Esophagus squamous epithelium (tissue), 5 donors: Measurements from ENCODE around the gene BLVRB. TPM values are rescaled to one million over a fixed set of nuclear protein-coding genes. Genes with fewer than 3 reads are reported as not detected.
A peak's percentile ranks its signal among the peaks of the same experiment; 100 is the strongest.
"Not testable (repeated sequence)": the region's sequence is repeated elsewhere in the genome, so short reads cannot be mapped to it uniquely, and the experiment has no call there.

Source experiments
- DNase-seq: peaks from one replicate; lab custom pipeline; 2025; lab: John Stamatoyannopoulos, UW
- H3K27ac ChIP-seq, 4 donors: fragments of 200-600 bp; sonication (generic); one replicate each; pipeline ENCODE4 v1.5.1; 2016 to 2019; ENCODE audit warnings: mild to moderate bottlenecking in 1 of 4
- H3K27me3 ChIP-seq, 4 donors: fragments of 200-600 bp; sonication (generic); 1 replicate in 3 of 4; 2 replicates in 1 of 4; pipeline versions ENCODE4 v1.5.1 to v1.6.0; 2017 to 2021; ENCODE audit warnings: antibody characterized with exemption in 1 of 4
- H3K36me3 ChIP-seq, 3 donors: fragments of 200-600 bp; sonication (generic); one replicate each; pipeline ENCODE4 v1.5.1; 2016 to 2019
- H3K4me1 ChIP-seq, 3 donors: fragments of 200-600 bp; sonication (generic); one replicate each; pipeline ENCODE4 v1.5.1; 2017 to 2019
- H3K4me3 ChIP-seq, 4 donors: fragments of 200-600 bp; sonication (generic); 1 replicate in 3 of 4; 2 replicates in 1 of 4; pipeline ENCODE4 v1.5.1; 2016 to 2019; ENCODE audit warnings: mild to moderate bottlenecking in 2 of 4, moderate library complexity in 1 of 4
- H3K9me3 ChIP-seq, 3 donors: fragments of 200-600 bp; sonication (generic); one replicate each; pipeline ENCODE4 v1.5.1; 2016 to 2019
- POLR2A ChIP-seq, 4 donors: fragments of 450-650 bp; IDR thresholded peaks; one replicate each; pipeline ENCODE4 v1.6.1; 2017; ENCODE audit warnings: antibody characterized with exemption in 4 of 4, mild to moderate bottlenecking in 4 of 4, moderate library complexity in 3 of 4
- WGBS, 2 donors: methylation state at CpG; one replicate each; pipeline ENCODE4 v1.1.5; 2018; 5-methylcytosine and 5-hydroxymethylcytosine counted together
- intact Hi-C: fragments of 100-400 bp; cut with DNase I; formaldehyde crosslinking; loops from one replicate; pipeline ENCODE4 v1.15.0; 2022
- total RNA-seq, 4 donors: library from RNA; depleted of rRNA; stranded (reverse); fragments of >200 nt; gene quantifications; one replicate each; pipeline ENCODE4 v1.1.0, GENCODE V29; 2016
- TF ChIP-seq, protein P1 (sequence below), 6 experiments: fragments of 450-650 bp in 4 of 6; fragments of 200-600 bp in 2 of 6; sonication (generic) in 2 of 6; IDR thresholded peaks; one replicate each; pipeline ENCODE4 v1.5.1; 2016 to 2019; ENCODE audit warnings: antibody characterized with exemption in 6 of 6, mild to moderate bottlenecking in 4 of 6, moderate library complexity in 4 of 6
- donor health status: DM: yes; HTN: yes; CAD: no.

The BLVRB gene
- total RNA-seq, 4 donors from 2014 or later, result 177 to 283 (median 236) TPM

DNA sequence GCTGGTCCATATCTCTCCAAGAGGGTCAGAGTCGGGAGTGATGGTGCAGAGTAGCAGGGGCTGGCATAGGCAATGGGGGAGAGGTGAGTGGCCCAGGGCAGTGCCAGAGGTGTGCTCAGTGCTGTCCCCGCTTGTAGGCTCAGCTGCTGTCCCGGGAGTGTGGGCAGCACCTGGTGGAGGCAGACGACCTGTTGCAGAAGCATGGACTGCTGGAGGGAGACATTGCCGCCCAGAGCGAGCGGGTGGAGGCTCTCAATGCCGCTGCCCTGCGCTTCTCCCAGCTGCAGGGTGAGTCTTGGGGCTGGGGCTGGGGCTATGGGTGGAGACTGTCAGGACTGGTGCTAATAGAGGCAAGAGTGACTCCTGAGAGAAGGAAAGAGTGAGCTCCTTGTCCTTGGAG is 40.6 kb upstream of the BLVRB start:
- 70 to 76% methylated on average over 2 to 9 of the region's 9 CpGs for WGBS, 2 donors
- TF ChIP-seq, protein P1, sequence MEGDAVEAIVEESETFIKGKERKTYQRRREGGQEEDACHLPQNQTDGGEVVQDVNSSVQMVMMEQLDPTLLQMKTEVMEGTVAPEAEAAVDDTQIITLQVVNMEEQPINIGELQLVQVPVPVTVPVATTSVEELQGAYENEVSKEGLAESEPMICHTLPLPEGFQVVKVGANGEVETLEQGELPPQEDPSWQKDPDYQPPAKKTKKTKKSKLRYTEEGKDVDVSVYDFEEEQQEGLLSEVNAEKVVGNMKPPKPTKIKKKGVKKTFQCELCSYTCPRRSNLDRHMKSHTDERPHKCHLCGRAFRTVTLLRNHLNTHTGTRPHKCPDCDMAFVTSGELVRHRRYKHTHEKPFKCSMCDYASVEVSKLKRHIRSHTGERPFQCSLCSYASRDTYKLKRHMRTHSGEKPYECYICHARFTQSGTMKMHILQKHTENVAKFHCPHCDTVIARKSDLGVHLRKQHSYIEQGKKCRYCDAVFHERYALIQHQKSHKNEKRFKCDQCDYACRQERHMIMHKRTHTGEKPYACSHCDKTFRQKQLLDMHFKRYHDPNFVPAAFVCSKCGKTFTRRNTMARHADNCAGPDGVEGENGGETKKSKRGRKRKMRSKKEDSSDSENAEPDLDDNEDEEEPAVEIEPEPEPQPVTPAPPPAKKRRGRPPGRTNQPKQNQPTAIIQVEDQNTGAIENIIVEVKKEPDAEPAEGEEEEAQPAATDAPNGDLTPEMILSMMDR (IDR thresholded peaks at IDR 0.05), result no peak
- no peak for TF ChIP-seq POLR2A (IDR thresholded peaks at IDR 0.05)
- Histone ChIP-seq H3K27ac (no peak overlapping the region), H3K4me1 (no peaks in the 10 kb centered on the region), H3K4me3 (no peak overlapping the region), H3K27me3 (peaks cover 0 to 16% (median 0%) of the 10 kb centered on the region in 4 donors), H3K9me3 (no peaks in the 10 kb centered on the region), H3K36me3 (no peaks in the 10 kb centered on the region)
- DNase-seq, result no peak
- intact Hi-C loops, result no loop called here

DNA sequence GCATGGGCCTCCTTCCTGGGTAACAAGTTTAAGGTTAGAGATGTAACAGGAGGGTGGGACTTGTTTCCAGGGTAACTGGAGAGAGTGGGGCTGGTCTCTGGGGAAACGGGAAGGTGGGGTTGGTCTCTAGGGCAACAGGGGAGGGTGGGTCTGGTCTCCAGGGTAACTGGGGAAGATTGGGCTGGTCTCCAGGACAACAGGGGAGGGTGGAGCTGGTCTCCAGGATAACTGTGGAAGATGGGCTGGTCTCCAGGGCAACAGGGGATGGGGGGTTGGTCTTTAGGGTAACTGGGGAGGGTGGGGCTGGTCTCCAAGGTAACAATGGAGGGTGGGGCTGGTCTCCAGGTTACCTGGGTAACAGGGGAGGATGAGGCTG is 37.8 kb upstream of the BLVRB start:
- TF ChIP-seq, protein P1 (IDR thresholded peaks at IDR 0.05), result no peak
- TF ChIP-seq POLR2A (IDR thresholded peaks at IDR 0.05), result no peak
- WGBS, 2 donors, result 63 to 75% methylated on average over 1 of the region's 1 CpG
- H3K27me3 ChIP-seq, result peaks cover 0 to 11% (median 0%) of the 10 kb centered on the region in 4 donors
- H3K36me3 ChIP-seq, result no peaks in the 10 kb centered on the region
- no peaks in the 10 kb centered on the region for H3K9me3 ChIP-seq
- intact Hi-C loops, result no loop called here
- no peak overlapping the region for H3K27ac ChIP-seq
- H3K4me1 ChIP-seq, result no peaks in the 10 kb centered on the region
- no peak for DNase-seq
- H3K4me3 ChIP-seq, result no peak overlapping the region

DNA sequence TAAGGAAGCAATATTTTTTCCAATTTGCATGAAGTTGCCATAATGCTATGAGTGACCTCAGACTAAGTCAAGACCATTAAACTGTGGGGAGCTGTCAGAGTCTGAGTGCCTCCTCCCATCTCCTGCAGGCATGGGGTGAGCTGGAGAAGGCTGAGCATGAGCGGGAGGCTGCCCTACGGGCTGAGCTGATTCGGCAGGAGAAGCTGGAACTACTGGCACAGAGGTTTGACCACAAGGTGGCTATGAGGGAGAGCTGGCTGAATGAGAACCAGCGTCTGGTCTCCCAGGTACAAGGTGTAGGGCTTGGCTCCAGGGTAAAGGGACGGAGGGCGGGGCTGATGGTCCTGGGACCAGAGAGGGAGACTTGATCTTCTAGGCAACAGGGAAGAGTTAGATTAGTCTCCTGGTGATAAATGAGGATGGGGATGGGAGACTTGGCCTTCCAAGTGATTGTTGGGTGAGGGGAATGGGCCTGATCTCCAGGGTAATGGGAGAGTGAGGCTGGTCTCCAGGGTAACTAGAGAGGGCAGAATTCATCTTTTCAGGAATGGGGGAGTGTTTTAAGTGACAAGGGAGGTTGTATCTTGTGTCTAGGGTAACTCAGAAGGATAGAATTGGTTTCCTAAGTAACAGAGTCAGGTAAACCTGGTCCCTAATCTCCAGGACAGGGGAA is 37.2 kb upstream of the BLVRB start:
- intact Hi-C loops, result no loop called here
- 62 to 64% methylated on average over 5 to 6 of the region's 6 CpGs for WGBS, 2 donors
- Histone ChIP-seq H3K4me1 (no peaks in the 10 kb centered on the region), H3K9me3 (no peaks in the 10 kb centered on the region), H3K4me3 (no peak overlapping the region), H3K27me3 (peaks cover 0 to 11% (median 0%) of the 10 kb centered on the region in 4 donors), H3K36me3 (no peaks in the 10 kb centered on the region), H3K27ac (no peak overlapping the region)
- no peak for DNase-seq
- TF ChIP-seq, protein P1 (IDR thresholded peaks at IDR 0.05), result peak in 2 of 6 experiments; percentile 15 to 26
- no peak for TF ChIP-seq POLR2A (IDR thresholded peaks at IDR 0.05)

DNA sequence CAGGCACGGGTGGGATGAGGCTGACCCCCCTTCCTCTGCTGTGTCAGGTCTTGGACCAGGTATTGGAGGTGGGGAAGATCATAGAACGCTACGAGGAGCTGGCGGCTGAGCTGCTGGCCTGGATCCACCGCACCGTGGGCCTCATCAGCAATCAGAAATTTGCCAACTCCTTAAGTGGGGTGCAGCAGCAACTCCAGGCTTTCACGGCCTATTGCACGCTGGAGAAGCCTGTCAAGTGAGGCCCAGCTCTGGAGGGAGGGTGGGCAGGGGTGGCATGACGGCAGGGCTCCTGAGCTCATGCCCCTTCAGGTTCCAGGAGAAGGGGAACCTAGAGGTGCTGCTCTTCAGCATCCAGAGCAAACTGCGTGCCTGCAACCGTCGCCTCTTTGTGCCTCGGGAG is 36.5 kb upstream of the BLVRB start:
- WGBS, 2 donors, result 63 to 78% methylated on average over 4 to 10 of the region's 13 CpGs
- intact Hi-C loops, result no loop called here
- no peak for DNase-seq

DNA sequence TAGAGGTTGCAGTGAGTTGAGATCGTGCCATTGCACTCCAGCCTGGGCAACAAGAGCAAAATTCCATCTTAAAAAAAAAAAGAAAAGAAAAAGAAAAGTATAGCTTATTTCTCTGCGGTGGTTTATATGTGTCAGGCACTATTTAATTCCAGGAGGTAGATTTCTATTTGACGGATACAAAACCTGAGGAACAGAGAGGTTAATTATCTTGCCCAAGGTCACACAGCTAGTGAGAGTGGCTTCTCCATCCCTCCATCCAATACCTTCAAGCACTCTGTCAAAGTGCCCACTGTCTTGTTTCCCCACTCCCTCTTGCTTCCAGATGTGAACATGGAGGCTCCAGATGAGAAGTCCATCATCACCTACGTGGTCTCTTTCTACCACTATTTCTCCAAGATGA is 36.1 kb upstream of the BLVRB start:
- no peaks in the 10 kb centered on the region for H3K36me3 ChIP-seq
- no peak overlapping the region for H3K4me3 ChIP-seq
- peaks cover 0 to 11% (median 0%) of the 10 kb centered on the region in 4 donors for H3K27me3 ChIP-seq
- no peak for DNase-seq
- no peak overlapping the region for H3K27ac ChIP-seq
- no peaks in the 10 kb centered on the region for H3K4me1 ChIP-seq
- intact Hi-C loops, result no loop called here
- TF ChIP-seq POLR2A (IDR thresholded peaks at IDR 0.05), result no peak
- TF ChIP-seq, protein P1 (IDR thresholded peaks at IDR 0.05), result no peak
- H3K9me3 ChIP-seq, result no peaks in the 10 kb centered on the region
- 77 to 87% methylated on average over 3 to 4 of the region's 4 CpGs for WGBS, 2 donors

More for the DNA sequence above, 36.5 kb upstream of the BLVRB start:
- no peak overlapping the region for H3K4me3 ChIP-seq
- H3K27me3 ChIP-seq, result peaks cover 0 to 11% (median 0%) of the 10 kb centered on the region in 4 donors
- no peaks in the 10 kb centered on the region for H3K9me3 ChIP-seq
- H3K4me1 ChIP-seq, result no peaks in the 10 kb centered on the region
- TF ChIP-seq, protein P1 (IDR thresholded peaks at IDR 0.05), result no peak
- no peak for TF ChIP-seq POLR2A (IDR thresholded peaks at IDR 0.05)
- no peaks in the 10 kb centered on the region for H3K36me3 ChIP-seq
- no peak overlapping the region for H3K27ac ChIP-seq

DNA sequence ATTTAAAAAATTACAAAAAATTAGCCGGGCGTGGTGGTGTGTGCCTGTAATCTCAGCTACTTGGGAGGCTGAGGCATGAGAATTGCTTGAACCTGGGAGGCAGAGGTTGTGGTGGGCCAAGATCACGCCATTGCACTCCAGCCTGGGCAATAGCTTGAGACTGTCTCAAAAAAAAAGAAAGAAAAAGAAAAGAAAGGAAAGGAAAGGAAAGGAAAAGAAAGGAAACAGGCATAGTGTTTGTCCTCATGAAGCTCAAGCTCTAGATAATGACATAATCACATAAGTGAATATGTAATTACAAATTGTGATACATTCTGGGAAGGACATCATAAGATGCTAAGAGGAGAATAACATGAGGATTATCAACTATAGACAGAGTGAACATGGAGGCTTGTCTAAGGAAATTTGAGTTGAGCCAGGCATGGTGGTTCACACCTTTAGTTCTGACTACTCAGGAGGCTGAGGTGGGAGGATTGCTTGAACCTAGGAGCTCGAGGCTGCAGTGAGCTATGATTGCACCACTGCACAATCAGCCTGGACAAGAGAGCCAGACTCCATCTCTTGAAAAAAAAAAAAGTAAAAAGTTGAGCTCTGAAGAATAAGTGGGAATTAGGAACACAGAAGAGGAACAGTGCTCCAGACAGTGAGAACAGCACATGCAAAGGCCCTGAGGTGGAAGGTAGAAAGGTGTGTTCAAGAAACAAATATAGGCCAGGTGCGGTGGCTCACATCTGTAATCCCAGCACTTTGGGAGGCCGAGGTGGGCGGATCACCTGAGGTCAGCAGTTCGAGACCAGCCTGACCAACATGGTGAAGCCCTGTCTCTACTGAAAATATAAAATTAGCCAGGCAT is 35.4 kb upstream of the BLVRB start:
- peaks cover 0 to 11% (median 0%) of the 10 kb centered on the region in 4 donors for H3K27me3 ChIP-seq
- 75 to 77% methylated on average over 8 of the region's 8 CpGs for WGBS, 2 donors
- H3K36me3 ChIP-seq, DNase-seq, H3K9me3 ChIP-seq, intact Hi-C loops, H3K27ac ChIP-seq, H3K4me3 ChIP-seq, H3K4me1 ChIP-seq: not testable (repeated sequence)
